ENCODE results near the gene HSF2BP. TPM values are rescaled to one million over a fixed set of nuclear protein-coding genes. Genes with fewer than 3 reads are reported as not detected.
"Not testable (repeated sequence)": the region's sequence is repeated elsewhere in the genome, so short reads cannot be mapped to it uniquely, and the experiment has no call there.

Gene HSF2BP
- total RNA-seq, 1 experiment from 2014 or later: 4.6 TPM

DNA sequence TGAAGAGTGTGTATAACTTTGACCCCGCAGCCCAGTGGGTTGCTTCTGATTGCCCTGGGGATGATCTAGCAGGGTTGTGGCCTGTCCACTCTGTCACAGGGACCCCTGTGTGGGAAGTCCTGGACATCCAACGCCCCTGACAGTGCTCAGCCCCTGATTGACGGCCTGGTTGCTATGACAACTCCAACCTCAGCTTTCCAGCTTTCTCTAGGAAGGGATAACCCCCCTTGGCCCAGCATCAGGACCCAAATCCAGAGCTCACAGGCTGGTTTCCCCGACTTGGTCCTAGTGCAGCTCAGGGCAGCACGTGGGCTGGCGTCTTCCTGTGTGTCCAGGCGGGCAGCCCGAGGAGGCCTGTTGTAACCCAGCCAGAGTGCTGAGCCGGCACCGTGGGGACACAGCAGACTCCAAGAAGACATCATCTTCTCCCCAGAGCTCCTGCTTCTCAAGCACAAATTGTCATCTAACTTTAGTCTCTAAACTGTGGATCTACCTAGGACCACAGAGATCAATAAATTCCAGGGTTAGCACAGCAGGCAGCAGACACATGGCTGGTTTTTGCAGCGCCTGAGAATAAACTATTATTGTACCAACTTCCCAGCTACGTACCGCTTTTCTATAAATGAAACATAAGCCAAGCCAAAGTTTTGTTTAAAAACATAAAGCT lies 40.8 kb upstream of the HSF2BP start:
- no peaks in the 10 kb centered on the region for H3F3A ChIP-seq (ENCODE audit: insufficient read depth, low read depth)
- H2AFZ ChIP-seq: no peak overlapping the region
- no TSS peak for BruUV-seq (replicated peaks)
- H4K20me1 ChIP-seq (ENCODE audit: insufficient read depth): no peaks in the 10 kb centered on the region
- no peak overlapping the region for H3K27ac ChIP-seq
- ChIA-PET CTCF (no interaction called here), POLR2A (ENCODE audit: unreplicated experiment) (no interaction called here)
- no peak overlapping the region for H3K4me2 ChIP-seq
- no peaks in the 10 kb centered on the region for H3K9me3 ChIP-seq (ENCODE audit: insufficient read depth, low read depth)
- TF ChIP-seq, protein P1, sequence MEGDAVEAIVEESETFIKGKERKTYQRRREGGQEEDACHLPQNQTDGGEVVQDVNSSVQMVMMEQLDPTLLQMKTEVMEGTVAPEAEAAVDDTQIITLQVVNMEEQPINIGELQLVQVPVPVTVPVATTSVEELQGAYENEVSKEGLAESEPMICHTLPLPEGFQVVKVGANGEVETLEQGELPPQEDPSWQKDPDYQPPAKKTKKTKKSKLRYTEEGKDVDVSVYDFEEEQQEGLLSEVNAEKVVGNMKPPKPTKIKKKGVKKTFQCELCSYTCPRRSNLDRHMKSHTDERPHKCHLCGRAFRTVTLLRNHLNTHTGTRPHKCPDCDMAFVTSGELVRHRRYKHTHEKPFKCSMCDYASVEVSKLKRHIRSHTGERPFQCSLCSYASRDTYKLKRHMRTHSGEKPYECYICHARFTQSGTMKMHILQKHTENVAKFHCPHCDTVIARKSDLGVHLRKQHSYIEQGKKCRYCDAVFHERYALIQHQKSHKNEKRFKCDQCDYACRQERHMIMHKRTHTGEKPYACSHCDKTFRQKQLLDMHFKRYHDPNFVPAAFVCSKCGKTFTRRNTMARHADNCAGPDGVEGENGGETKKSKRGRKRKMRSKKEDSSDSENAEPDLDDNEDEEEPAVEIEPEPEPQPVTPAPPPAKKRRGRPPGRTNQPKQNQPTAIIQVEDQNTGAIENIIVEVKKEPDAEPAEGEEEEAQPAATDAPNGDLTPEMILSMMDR (conservative IDR thresholded peaks at IDR 0.05): no peak
- no peak for TF ChIP-seq EZH2 (IDR thresholded peaks at IDR 0.05; ENCODE audit: low read depth)
- no peak overlapping the region for H3K4me3 ChIP-seq
- H3K36me3 ChIP-seq (ENCODE audit: low read depth): no peaks in the 10 kb centered on the region
- H3K9me2 ChIP-seq (ENCODE audit: insufficient read depth): no peaks in the 10 kb centered on the region
- H3K4me1 ChIP-seq (replicated peaks; ENCODE audit: insufficient read depth): no peaks in the 10 kb centered on the region
- H3K79me2 ChIP-seq (ENCODE audit: low read depth): no peaks in the 10 kb centered on the region
- DNase-seq: no peak
- intact Hi-C loops (cut with micrococcal nuclease; ENCODE audit: unreplicated experiment): no loop called here
- no peaks in the 10 kb centered on the region for H3K27me3 ChIP-seq (ENCODE audit: insufficient read depth, low read depth)

DNA sequence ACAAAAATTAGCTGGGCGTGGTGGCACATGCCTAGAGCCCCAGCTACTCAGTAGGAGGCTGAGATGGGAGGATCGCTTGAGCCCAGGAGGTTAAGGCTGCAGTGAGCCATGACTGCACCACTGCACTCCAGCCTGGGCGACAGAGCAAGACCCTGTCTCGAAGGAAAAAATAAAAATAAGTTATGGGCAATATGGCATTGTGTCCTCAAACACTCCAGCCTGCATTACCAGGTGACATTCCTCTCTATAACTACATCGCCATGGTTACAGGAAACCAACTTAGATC lies 40.1 kb upstream of the HSF2BP start:
- CTCF ChIA-PET; H3K27me3 ChIP-seq (ENCODE audit: insufficient read depth, low read depth); H3K4me3 ChIP-seq; POLR2A ChIA-PET (ENCODE audit: unreplicated experiment); H3K79me2 ChIP-seq (ENCODE audit: low read depth); H3F3A ChIP-seq (ENCODE audit: insufficient read depth, low read depth); H4K20me1 ChIP-seq (ENCODE audit: insufficient read depth); H2AFZ ChIP-seq; H3K36me3 ChIP-seq (ENCODE audit: low read depth); H3K9me2 ChIP-seq (ENCODE audit: insufficient read depth); intact Hi-C loops (cut with micrococcal nuclease; ENCODE audit: unreplicated experiment); H3K27ac ChIP-seq; DNase-seq; H3K4me2 ChIP-seq; H3K9me3 ChIP-seq (ENCODE audit: insufficient read depth, low read depth); BruUV-seq (replicated peaks); H3K4me1 ChIP-seq (replicated peaks; ENCODE audit: insufficient read depth): not testable (repeated sequence)

DNA sequence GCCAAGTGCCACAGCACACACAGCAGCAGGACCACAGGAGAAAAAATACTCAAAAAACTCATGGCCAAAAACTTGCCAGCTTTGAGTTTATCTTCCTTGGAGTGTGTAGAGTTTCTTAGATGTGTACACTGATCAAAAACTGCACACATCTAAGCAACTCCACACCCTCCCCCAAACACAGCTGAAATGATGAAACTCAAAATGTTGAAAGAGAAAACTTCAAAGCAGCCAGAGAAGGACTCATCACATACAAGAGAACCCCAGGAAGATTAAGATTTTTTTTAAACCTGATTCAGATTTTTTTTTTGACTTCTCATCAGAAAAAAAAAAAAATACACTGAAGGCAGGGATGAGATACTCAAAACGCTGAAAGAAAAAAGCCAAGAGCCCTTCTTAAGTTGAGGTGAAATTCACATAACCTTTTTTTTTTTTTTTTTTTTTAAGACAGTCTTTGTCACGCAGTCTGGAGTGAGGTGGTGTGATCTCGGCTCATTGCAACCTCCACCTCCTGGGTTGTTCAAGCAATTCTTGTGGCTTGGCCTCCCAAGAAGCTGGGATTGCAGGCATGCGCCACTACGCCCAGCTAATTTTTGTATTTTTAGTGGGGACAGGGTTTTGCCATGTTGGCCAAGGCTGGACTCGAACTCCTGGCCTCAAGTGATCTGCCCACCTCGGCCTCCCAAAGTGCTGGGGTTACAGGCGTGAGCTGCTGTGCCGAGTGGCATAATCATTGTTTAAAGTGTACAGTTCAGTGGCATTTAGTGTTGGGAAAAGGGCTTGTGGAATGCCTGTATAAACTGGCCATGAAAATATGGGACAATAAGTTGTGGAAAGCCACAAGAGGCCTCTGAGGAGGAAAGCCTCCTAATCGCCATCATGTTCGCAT lies 38.7 kb upstream of the HSF2BP start:
- no peaks in the 10 kb centered on the region for H3K79me2 ChIP-seq (ENCODE audit: low read depth)
- no peak for DNase-seq
- no peaks in the 10 kb centered on the region for H3K9me3 ChIP-seq (ENCODE audit: insufficient read depth, low read depth)
- H3K4me3 ChIP-seq: no peak overlapping the region
- ChIA-PET POLR2A (ENCODE audit: unreplicated experiment) (no interaction called here), CTCF (no interaction called here)
- no peaks in the 10 kb centered on the region for H3K4me1 ChIP-seq (replicated peaks; ENCODE audit: insufficient read depth)
- no TSS peak for BruUV-seq (replicated peaks)
- H2AFZ ChIP-seq: no peak overlapping the region
- H3K36me3 ChIP-seq (ENCODE audit: low read depth): no peaks in the 10 kb centered on the region
- H4K20me1 ChIP-seq (ENCODE audit: insufficient read depth): no peaks in the 10 kb centered on the region
- no peaks in the 10 kb centered on the region for H3F3A ChIP-seq (ENCODE audit: insufficient read depth, low read depth)
- H3K4me2 ChIP-seq: no peak overlapping the region
- no peaks in the 10 kb centered on the region for H3K27me3 ChIP-seq (ENCODE audit: insufficient read depth, low read depth)
- TF ChIP-seq EZH2 (IDR thresholded peaks at IDR 0.05; ENCODE audit: low read depth): no peak
- TF ChIP-seq, protein P1 (conservative IDR thresholded peaks at IDR 0.05): no peak
- intact Hi-C loops (cut with micrococcal nuclease; ENCODE audit: unreplicated experiment): no loop called here
- no peak overlapping the region for H3K27ac ChIP-seq
- no peaks in the 10 kb centered on the region for H3K9me2 ChIP-seq (ENCODE audit: insufficient read depth)

Measured in PC-9 (cell line).